Kidney (tissue), 14 donors: ENCODE results near the gene PPAT. TPM values are rescaled to one million over a fixed set of nuclear protein-coding genes. Genes with fewer than 3 reads are reported as not detected.

Experiments
- DNase-seq, 5 donors: peaks; one replicate each; pipeline ENCODE4 v3.0.0-alpha.2; 2013 to 2020
- FAIRE-seq: peaks from 2 replicates; lab custom pipeline; 2012; peaks lifted over from hg19 to GRCh38; lab: Jason Lieb, UNC
- H3K27ac ChIP-seq, 2 donors: one replicate each; pipeline ENCODE4 v1.7.0; 2013; ENCODE audit warnings: low read depth in 2 of 2, low read length in 2 of 2, inconsistent platforms in 1 of 2
- H3K27me3 ChIP-seq: one replicate; pipeline ENCODE4 v1.7.1; 2013; ENCODE audit warnings: low read length, inconsistent platforms; ENCODE audit not compliant: control insufficient read depth, insufficient read depth
- H3K36me3 ChIP-seq, 3 donors: one replicate each; pipeline versions ENCODE4 v1.7.0 to v1.7.1; 2013; ENCODE audit warnings: low read length in 3 of 3, control low read depth in 1 of 3, inconsistent platforms in 1 of 3; ENCODE audit not compliant: insufficient read depth in 3 of 3, control insufficient read depth in 2 of 3
- H3K4me1 ChIP-seq, 3 donors: one replicate each; pipeline versions ENCODE4 v1.7.0 to v1.7.1; 2013; ENCODE audit warnings: low read length in 3 of 3, inconsistent platforms in 1 of 3, low read depth in 1 of 3; ENCODE audit not compliant: control insufficient read depth in 2 of 3, insufficient read depth in 2 of 3
- H3K4me3 ChIP-seq, 3 donors: one replicate each; pipeline versions ENCODE4 v1.7.0 to v1.8.1; 2013; ENCODE audit warnings: low read length in 3 of 3, control low read depth in 1 of 3, inconsistent platforms in 1 of 3
- H3K9ac ChIP-seq, 3 donors: one replicate each; pipeline versions ENCODE4 v1.7.0 to v1.7.1; 2013; ENCODE audit warnings: low read length in 3 of 3, control low read depth in 1 of 3, inconsistent platforms in 1 of 3
- H3K9me3 ChIP-seq, 3 donors: one replicate each; pipeline versions ENCODE4 v1.7.0 to v1.7.1; 2013; ENCODE audit warnings: low read length in 3 of 3, control low read depth in 1 of 3, inconsistent platforms in 1 of 3; ENCODE audit not compliant: control insufficient read depth in 2 of 3, insufficient read depth in 1 of 3
- CTCF ChIP-seq: IDR thresholded peaks from 3 replicates; pipeline ENCODE4 v1.5.1; 2012; ENCODE audit warnings: mild to moderate bottlenecking, moderate library complexity, borderline replicate concordance; ENCODE audit not compliant: insufficient read depth; ENCODE audit errors: extremely low read depth
- intact Hi-C: fragments of 100-400 bp; cut with DNase I; formaldehyde crosslinking; loops from one replicate; pipeline ENCODE4 v1.11.1; 2022
- polyA plus RNA-seq: library from polyadenylated mRNA; stranded (reverse); fragments of 350-450 nt; fragmentation: Illumina TruSeq; extraction: RNeasy Lipid Tissue Mini Kit (QIAGEN cat#74804); gene quantifications from one replicate; pipeline ENCODE4 v1.2.3, GENCODE V29; 2014; ENCODE audit warnings: low read depth, low replicate concordance; ENCODE audit not compliant: insufficient read depth
- total RNA-seq: library from RNA; stranded (reverse); fragmentation: NEBNext Ultra II Directional; extraction: Animal tissue kit (Norgen Biotek cat#: 25700); gene quantifications from one replicate; pipeline ENCODE4 v1.2.1, GENCODE V29; 2021
- donor health status: control.
- donor health status: control.
- donor health status: control.
- donor health status: control.
- donor health status: control.
- donor health status: DM: yes; HTN: yes; CAD: no.
- donor health status: Normal renal cell carcinoma (clear cell type).

The PPAT gene
- total and polyA plus RNA-seq, 2 donors from 2014 or later: 3.6 to 11.2 TPM

GRCh38 chr4:56424176-56424575 lies 11.2 kb downstream of the PPAT start:
- Histone ChIP-seq H3K27me3 (no peaks in the 10 kb centered on the region), H3K4me3 (no peak overlapping the region), H3K4me1 (no peaks in the 10 kb centered on the region), H3K9me3 (no peaks in the 10 kb centered on the region), H3K9ac (no peak overlapping the region), H3K27ac (no peak overlapping the region), H3K36me3 (no peaks in the 10 kb centered on the region)
- no peak for TF ChIP-seq CTCF
- FAIRE-seq (no peak), DNase-seq (no peak)
- intact Hi-C loops: no loop called here

- TF ChIP-seq CTCF: no peak
- intact Hi-C loops: no loop called here
- FAIRE-seq (no peak), DNase-seq (no peak)
- Histone ChIP-seq H3K36me3 (no peaks in the 10 kb centered on the region), H3K4me1 (no peaks in the 10 kb centered on the region), H3K27me3 (no peaks in the 10 kb centered on the region), H3K4me3 (no peak overlapping the region), H3K27ac (no peak overlapping the region), H3K9me3 (no peaks in the 10 kb centered on the region), H3K9ac (no peak overlapping the region)
Measured at GRCh38 chr4:56417396-56417795, 18.0 kb downstream of the PPAT start.

DNA sequence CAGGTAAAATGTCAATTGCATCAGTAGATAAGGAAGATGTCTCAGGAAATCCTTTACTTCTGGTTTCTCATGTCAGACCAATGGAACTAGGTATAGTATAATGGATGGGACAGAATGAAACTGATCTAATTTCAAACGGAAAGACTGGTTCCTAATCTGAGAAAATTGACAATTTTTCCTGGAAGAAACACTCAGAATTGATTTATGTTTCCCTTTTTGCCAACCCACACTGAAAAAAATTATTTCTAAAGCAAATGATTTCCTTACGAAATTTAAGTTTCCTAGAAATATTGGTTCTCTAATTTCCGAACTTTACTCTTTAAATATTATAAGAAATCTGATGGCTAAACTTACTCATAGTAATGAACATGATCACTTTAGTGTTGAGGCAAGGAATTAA lies 19.1 kb downstream of the PPAT start:
- no peak for DNase-seq
- Histone ChIP-seq H3K4me3 (no peak overlapping the region), H3K9ac (no peak overlapping the region), H3K36me3 (no peaks in the 10 kb centered on the region), H3K27ac (no peak overlapping the region), H3K4me1 (no peaks in the 10 kb centered on the region), H3K9me3 (no peaks in the 10 kb centered on the region), H3K27me3 (no peaks in the 10 kb centered on the region)
- FAIRE-seq: no peak
- intact Hi-C loops: no loop called here
- TF ChIP-seq CTCF: no peak

DNA sequence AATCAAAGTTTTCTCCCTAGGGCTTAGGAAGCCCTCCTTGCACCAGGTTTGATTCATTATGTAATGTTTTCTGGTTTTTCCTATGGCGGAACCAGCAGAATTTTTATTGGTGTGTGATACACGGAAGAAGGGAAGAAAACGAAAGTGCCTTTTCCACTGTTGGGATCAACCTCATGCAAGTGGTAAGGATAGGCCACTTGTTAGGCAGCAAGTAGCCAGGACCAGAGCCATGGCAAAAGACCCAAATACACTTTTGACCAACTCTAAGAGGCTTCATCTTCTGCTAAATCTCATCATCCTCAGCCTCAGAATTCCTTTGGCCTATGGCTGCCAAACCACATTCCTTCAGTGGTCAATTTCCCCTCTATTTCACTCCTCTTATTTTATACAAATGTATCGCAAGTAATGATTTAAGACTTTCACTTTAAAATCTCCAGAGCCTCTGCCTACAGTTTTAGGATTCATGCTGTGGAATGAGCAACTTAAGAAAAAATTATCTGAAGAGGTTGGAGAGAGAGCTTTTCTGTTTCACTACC lies 21.2 kb downstream of the PPAT start:
- DNase-seq: no peak
- Histone ChIP-seq H3K4me3 (no peak overlapping the region), H3K4me1 (peaks cover 0 to 9% (median 0%) of the 10 kb centered on the region in 3 donors), H3K27me3 (no peaks in the 10 kb centered on the region), H3K9me3 (no peaks in the 10 kb centered on the region), H3K27ac (no peak overlapping the region), H3K36me3 (no peaks in the 10 kb centered on the region), H3K9ac (no peak overlapping the region)
- FAIRE-seq: no peak
- no peak for TF ChIP-seq CTCF
- intact Hi-C loops: no loop called here
